ENCODE measurements around the gene DPYD. TPM values are rescaled to one million over a fixed set of nuclear protein-coding genes. Genes with fewer than 3 reads are reported as not detected.

DPYD gene
- total and polyA plus RNA-seq, 7 donors: 6.0 to 56.1 (median 40.2) TPM

DNA sequence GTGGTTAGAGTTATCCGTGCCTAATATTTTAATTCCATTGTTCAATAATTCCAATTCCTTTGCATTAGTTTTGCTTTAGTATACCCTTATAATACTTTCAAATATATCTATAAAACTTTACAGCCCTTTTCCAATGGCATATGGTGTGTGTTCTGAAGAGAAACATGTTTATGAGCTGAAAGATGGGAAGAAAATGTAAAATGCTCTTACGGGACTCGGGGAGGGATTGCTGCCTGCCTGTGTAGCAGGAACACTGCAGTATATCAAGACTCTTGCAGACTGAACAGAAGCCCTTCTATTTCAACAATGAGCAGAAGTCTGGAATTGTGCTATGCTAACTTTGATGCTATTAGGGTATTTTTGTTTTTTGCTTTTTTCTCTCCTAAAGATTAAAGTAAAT is 792.4 kb downstream of the DPYD start:
- Histone ChIP-seq H3K27me3 (no peaks in the 10 kb centered on the region), H3K36me3 (no peaks in the 10 kb centered on the region), H3K4me1 (peaks cover 0 to 7% (median 0%) of the 10 kb centered on the region in 4 donors), H3K27ac (no peak overlapping the region), H3K9me3 (no peaks in the 10 kb centered on the region), H3K4me3 (no peak overlapping the region)
- TF ChIP-seq POLR2AphosphoS5 (IDR thresholded peaks at IDR 0.05): no peak
- TF ChIP-seq POLR2A (IDR thresholded peaks at IDR 0.05): no peak
- no peak for TF ChIP-seq EP300 (IDR thresholded peaks at IDR 0.05)
- TF ChIP-seq, protein P1, sequence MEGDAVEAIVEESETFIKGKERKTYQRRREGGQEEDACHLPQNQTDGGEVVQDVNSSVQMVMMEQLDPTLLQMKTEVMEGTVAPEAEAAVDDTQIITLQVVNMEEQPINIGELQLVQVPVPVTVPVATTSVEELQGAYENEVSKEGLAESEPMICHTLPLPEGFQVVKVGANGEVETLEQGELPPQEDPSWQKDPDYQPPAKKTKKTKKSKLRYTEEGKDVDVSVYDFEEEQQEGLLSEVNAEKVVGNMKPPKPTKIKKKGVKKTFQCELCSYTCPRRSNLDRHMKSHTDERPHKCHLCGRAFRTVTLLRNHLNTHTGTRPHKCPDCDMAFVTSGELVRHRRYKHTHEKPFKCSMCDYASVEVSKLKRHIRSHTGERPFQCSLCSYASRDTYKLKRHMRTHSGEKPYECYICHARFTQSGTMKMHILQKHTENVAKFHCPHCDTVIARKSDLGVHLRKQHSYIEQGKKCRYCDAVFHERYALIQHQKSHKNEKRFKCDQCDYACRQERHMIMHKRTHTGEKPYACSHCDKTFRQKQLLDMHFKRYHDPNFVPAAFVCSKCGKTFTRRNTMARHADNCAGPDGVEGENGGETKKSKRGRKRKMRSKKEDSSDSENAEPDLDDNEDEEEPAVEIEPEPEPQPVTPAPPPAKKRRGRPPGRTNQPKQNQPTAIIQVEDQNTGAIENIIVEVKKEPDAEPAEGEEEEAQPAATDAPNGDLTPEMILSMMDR (IDR thresholded peaks at IDR 0.05): no peak
- 23 to 69% methylated on average over 3 of the region's 3 CpGs for WGBS, 2 donors
- no peak for DNase-seq
- intact Hi-C loops (cut with DNase I): no loop called here

DNA sequence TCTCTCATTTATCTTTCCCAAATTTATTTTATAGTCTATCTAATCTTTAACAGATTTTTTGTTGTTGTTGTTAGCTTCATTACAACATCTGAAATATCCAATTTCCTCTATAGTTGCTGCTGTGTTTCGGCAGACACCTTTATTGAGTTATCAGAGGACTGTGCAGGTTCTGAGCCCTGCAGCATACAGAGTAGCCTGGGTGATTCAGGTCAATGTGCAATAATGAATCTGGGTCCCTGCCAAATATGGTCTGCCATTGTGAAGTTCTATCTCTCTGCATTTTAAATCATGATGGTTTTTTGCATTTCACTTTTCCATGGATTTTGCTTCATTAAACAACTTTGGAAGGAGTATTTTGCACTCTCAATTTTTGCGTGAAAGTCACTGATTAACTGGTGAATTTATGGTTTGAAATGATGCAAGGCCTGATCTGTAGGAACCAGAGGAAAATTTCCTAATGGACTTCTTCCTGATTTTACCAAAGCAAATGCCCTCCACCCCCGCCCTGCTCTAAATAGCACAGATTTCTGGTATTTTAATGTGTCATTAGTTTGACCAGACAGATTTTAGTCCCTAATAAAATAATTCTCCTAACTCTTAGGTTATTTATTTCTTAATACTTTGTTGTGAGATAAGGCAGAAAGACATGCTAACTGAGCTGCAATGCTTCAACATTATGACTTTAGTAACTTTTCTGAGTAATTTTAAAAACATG is 797.0 kb downstream of the DPYD start:
- DNase-seq: no peak
- H3K27ac ChIP-seq: no peak overlapping the region
- TF ChIP-seq EP300 (IDR thresholded peaks at IDR 0.05): no peak
- no peak for TF ChIP-seq POLR2A (IDR thresholded peaks at IDR 0.05)
- TF ChIP-seq, protein P1 (IDR thresholded peaks at IDR 0.05): no peak
- no peak for TF ChIP-seq POLR2AphosphoS5 (IDR thresholded peaks at IDR 0.05)
- H3K36me3 ChIP-seq: no peaks in the 10 kb centered on the region
- 77 to 85% methylated on average over 3 of the region's 3 CpGs for WGBS, 2 donors
- no peaks in the 10 kb centered on the region for H3K27me3 ChIP-seq
- H3K4me1 ChIP-seq: peaks cover 0 to 7% (median 0%) of the 10 kb centered on the region in 4 donors
- no peaks in the 10 kb centered on the region for H3K9me3 ChIP-seq
- intact Hi-C loops (cut with DNase I): no loop called here
- no peak overlapping the region for H3K4me3 ChIP-seq

DNA sequence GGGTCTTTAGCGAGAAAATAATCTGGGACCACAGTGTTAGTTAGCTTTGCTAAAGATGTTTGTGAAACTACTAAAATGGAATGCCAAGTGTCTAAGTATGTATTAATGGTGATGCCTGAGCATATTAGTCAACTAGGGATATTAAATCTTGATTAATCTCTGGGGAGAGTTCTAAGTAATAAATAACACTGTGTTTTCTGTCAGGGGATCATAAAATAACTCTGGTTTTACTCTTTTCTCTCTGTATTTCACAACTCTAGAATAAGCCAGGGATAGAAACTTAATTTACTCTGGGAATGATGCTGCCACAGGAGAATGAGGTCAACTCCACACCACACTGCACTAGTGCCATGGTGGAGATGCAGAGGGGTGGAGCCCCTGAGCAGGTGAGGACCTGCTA is 800.0 kb downstream of the DPYD start:
- Histone ChIP-seq H3K4me1 (peaks cover 0 to 7% (median 0%) of the 10 kb centered on the region in 4 donors), H3K27ac (no peak overlapping the region), H3K4me3 (no peak overlapping the region), H3K27me3 (no peaks in the 10 kb centered on the region), H3K9me3 (no peaks in the 10 kb centered on the region), H3K36me3 (no peaks in the 10 kb centered on the region)
- 89 to 92% methylated on average over 1 of the region's 1 CpG for WGBS, 2 donors
- intact Hi-C loops (cut with DNase I): no loop called here
- no peak for DNase-seq
- no peak for TF ChIP-seq POLR2AphosphoS5 (IDR thresholded peaks at IDR 0.05)
- TF ChIP-seq POLR2A (IDR thresholded peaks at IDR 0.05): no peak
- TF ChIP-seq, protein P1 (IDR thresholded peaks at IDR 0.05): no peak
- TF ChIP-seq EP300 (IDR thresholded peaks at IDR 0.05): no peak

DNA sequence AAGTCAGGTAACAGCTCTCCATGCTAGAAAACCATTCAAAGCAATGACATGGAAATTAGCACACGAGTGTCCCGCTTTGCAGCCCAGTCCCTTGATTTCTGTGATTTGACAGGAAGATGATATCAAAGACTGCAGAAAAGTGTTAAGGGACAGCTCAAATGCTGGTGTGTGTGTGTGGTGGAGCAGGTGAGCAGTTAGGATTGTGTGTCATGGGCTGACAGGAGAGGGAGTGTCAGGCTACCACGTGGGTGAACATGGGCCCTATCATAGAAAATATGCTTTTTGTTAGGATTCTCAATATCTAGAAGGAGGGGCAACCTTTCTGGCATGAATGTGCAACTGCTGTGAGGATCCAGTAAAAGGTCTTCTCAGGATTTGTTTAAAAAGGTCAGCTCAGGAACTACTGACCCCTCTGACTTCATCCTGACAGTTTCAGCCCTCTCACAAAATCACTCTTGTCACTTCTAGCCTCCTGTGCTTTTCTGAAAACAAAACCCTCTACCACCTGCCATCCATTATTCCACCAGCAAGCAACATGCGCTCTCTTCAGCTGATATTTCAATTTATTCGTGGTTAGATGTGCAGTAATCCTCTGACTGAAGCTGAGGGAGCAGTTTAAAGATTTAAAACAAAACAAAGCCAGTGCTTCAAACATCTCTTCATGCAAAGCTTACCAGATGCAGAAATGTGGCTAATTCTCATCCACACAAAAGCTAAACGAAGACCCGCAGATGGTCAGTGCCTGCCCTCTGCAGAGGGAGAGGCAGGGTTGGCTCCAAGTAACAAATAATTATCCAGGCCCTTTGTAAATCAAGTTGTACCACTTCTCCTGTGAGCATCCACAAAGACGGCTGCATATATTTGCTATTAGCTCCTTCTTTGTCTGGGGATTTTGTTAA is 801.3 kb downstream of the DPYD start:
- H3K4me3 ChIP-seq: no peak overlapping the region
- no peaks in the 10 kb centered on the region for H3K27me3 ChIP-seq
- H3K9me3 ChIP-seq: no peaks in the 10 kb centered on the region
- no peak overlapping the region for H3K27ac ChIP-seq
- no peaks in the 10 kb centered on the region for H3K36me3 ChIP-seq
- no peak for DNase-seq
- no peak for TF ChIP-seq EP300 (IDR thresholded peaks at IDR 0.05)
- TF ChIP-seq POLR2A (IDR thresholded peaks at IDR 0.05): no peak
- TF ChIP-seq, protein P1 (IDR thresholded peaks at IDR 0.05): no peak
- TF ChIP-seq POLR2AphosphoS5 (IDR thresholded peaks at IDR 0.05): no peak
- intact Hi-C loops (cut with DNase I): no loop called here
- WGBS, 2 donors: 82 to 84% methylated on average over 8 of the region's 8 CpGs
- H3K4me1 ChIP-seq: peaks cover 0 to 6% (median 0%) of the 10 kb centered on the region in 4 donors

All from sigmoid colon (tissue), 7 donors.